HG03457 (cell line): ENCODE data around the gene LGALS12.

ENCODE experiments used
- ATAC-seq: cut with Tn5 transposase; IDR thresholded peaks from one replicate; pipeline ENCODE4 v1.9.1; 2021; ENCODE audit warnings: moderate number of reproducible peaks; ENCODE audit not compliant: unreplicated experiment

The LGALS12 gene

GRCh38 chr11:63505857-63506528 lies at the start of gene LGALS12:
Gene LGALS12, plus strand, starts transcription at chr11:63506084. Its CDS starts 375 bp downstream, at chr11:63506459.
- ATAC-seq, result no peak

- ATAC-seq, result no peak
These were observed 46.3 kb upstream of the LGALS12 start for GRCh38 chr11:63459586-63459985.

- no peak for ATAC-seq
These were observed 43.7 kb upstream of the LGALS12 start for GRCh38 chr11:63462137-63462536.

- no peak for ATAC-seq
These were observed 35.6 kb upstream of the LGALS12 start for GRCh38 chr11:63470311-63470710.

DNA sequence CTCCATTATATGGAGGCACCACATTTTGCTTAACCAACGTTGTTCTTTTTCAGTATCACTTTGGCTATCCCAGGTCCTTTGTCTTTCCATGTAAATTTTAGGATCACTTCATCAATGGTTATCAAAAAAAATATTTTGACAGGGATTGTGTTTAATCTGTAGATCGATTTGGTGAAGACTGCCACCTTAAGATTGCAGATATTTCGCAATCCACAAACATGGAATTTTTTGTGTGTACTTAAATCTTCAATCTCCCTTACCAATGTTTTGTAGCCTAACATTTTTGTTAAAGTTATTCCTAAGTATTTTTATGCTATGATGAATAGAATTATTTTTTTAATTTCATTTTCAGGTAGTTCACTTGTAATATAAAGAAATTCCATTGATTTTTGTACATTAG lies 33.5 kb upstream of the LGALS12 start:
- ATAC-seq, result no peak

DNA sequence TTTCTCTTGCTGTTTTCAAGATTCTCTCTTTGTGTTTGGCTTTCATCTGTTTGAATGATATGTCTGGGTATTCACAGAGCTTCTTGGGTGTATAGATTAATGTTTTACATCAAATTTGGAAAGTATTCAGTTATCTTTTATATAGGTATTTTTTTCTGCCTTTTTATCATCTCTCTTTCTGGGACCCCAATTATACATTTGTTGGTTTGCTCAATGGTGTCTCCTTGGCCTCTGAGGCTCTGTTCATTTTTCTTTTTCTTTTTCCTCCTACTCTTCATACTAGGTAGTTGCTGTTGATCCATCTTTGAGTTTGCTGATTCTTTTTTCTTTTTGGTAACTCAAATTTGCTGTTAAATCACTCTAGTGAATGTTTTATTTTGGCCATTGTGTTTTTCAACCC lies 29.3 kb upstream of the LGALS12 start:
- ATAC-seq, result no peak

DNA sequence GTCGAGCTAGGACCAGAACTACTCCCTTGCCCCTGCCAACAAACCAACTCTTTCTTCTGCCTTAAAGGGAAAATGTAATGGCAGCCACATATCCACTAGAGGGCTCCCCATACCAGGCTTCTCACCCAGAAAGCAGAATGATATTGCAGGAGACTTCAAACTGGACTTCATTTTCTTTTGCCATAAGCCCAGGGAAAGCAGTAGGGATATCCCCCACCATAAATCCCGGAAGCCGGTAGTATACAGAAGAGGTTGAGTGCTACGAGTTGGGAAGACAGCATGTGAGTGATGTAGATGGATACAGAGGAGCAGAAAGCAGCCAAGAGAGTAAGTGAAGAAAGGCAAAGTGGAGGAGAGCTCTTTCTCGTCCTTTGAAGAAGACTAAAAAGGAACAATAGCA lies 27.0 kb upstream of the LGALS12 start:
- no peak for ATAC-seq

DNA sequence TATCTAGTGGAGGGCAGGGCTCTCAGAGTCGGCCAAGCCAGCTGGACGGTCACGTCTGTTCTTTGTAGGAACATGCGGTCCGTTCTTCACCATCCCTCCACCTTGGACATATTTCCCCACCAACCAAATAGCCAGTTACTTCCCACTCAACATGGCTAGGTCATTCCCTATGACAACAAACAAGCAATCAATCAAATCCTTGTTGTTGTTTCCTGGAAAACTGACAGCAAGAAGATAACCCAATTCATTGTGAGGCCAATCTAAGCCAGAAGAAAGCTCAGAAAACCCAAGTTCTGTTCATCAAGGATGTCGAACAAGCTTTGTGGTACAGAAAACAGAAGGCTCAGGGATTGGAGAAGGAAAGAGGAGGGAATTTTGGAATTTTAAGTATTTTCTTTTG lies 25.8 kb upstream of the LGALS12 start:
- no peak for ATAC-seq

- no peak for ATAC-seq
These were observed 20.1 kb upstream of the LGALS12 start for GRCh38 chr11:63485777-63486176.

DNA sequence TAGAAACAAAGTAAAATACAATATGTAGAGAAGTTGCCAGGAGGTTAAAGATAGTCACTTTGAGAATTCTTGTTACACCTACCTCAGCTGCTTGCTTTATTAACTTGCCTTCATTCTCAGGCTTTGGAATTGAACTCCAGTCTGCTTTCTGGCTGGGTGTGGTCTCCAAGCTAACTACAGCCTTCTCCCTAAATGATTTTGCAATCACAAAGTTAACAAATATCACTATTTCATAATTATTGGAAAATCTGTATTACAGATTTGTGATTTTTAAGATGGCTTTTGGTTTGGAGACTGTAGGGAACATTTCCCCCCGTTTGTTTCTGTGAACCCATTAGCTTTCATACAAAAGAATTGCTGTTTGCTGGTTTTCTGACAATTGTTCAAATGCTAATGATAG lies 17.1 kb upstream of the LGALS12 start:
- no peak for ATAC-seq

DNA sequence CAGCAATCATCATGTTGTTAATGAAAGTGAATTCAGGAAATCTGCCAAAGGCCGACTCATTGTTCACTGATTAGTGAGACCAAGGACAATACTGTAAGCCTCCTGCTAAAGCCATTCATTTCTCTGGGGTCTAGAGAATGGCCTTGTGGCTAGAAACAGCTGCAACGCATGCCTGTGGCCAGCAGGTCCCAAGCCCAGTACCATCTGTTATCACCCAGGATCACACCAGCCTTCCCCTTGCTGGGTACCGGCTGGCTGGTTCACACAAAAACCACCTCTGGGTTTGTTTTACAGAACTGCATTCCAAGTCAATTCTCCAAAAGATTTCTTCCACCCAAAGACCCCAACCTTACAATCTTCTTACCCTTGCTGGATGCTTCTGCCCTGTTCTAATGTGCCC lies 16.0 kb upstream of the LGALS12 start:
- ATAC-seq, result no peak

- no peak for ATAC-seq
These were observed 15.2 kb upstream of the LGALS12 start, which contains the start of gene PLAAT5 for GRCh38 chr11:63490551-63491239. Gene PLAAT5, minus strand, starts transcription at chr11:63491167. Its CDS starts 133 bp downstream, at chr11:63491034.

DNA sequence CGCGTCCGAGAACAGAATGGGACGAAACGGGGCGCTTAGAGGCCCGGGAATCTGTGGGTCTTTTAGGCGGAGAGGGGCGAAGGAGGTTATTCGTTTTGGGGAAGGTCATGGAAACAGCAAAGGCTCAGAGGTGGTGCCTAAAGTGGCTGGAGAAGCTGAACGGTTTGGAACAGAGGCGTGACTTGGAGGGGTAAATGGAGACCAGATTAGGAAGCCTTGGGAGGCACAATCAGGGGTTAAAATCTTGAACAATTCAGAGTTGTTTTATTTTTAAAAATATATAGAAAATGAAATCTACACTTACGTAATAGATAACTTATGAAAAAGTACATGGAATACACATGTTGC lies 14.7 kb upstream of the LGALS12 start:
- ATAC-seq, result no peak

DNA sequence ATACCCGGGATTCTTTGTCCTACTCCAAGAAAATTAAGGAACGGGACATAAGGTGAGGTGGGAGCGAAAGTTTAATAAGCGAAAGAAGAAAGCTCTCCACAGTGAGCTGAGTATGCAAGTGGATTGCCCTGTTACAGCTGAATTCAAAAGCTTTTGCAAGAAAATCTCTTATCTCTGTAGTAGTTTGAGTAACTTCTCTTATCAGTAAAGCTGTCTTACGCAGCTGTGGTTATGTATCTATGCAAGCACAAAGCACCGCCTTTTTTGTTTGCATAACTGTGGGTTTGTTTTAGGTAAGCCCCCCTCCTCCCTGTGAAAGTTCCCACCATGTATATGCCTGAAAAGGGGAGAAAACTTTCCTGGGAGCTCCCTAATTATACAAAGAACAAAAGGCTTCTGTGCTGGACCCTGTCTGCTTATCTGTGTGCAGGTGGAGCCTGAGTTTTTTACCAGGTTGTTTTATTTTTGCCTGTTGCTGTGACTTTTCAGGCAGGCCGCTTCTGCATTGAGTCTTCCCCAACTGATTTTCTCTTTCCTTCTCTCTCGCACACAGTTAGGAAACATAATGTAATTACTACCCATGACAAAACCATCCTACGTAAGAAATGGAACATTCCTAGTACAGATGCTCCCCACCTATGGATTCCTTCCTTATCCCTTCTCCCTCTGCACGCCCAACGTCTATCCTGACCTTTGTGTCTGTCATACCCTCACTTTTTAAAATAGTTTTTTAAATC lies 14.1 kb upstream of the LGALS12 start:
- ATAC-seq, result no peak

DNA sequence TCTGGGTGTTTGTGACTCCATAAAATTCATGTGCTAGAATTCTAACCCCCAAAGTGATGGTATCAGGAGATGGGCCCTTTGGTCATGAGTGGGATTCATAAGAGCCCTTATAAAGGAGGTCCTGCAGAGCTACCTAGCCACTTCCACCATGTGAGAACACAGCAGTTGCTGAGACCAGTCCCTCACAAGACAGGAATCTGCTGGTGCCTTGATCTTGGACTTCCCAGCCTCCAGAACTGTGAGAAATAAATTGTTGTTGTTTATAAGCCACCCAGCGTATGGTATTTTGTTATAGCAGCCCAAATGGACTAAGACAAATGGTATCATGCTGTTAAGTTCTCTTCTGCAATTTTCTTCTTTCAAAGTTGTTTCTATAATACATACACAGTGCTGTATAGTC lies 13.4 kb upstream of the LGALS12 start:
- ATAC-seq, result no peak

- ATAC-seq, result no peak
These were observed 12.8 kb upstream of the LGALS12 start for GRCh38 chr11:63493127-63493526.

DNA sequence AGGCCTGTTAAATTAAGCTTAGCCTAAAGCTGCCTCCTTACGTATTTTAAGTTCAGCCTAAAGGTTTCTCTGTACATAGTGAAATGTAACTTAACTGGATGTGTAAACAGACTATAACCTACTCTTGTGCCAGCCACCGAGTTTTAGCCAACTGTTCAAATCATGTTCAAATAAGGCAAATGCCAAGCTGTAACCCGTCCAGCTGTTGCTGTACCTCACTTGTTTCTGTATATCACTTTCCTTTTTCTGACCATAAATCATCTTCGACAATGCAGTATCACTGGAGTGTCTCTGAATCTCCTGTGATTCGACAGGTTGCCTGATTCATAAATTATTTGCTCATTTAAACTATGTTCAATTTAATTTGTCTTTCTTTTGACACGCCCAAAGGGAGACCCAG lies 10.9 kb upstream of the LGALS12 start:
- no peak for ATAC-seq

GRCh38 chr11:63499874-63500273 lies 6.0 kb upstream of the LGALS12 start:
- no peak for ATAC-seq

DNA sequence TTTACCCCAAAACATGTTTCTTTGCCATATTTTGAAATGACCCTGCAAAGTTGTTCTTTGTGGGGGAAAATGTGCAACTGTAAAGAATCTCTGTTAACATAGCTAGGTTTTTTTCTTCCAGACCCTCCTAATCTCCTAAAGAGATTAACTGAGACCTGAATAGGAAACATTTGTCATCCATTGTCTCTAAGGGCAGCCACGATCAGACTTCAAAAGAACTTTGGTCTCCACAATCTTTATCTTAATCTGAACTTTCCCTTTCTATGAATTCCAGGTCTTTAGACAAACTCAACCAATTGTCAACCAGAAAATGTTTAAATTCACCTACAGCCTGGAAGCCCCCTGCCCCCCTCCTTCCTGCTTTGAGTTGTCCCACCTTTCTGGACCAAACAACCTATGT lies 4.6 kb upstream of the LGALS12 start:
- ATAC-seq, result no peak

GRCh38 chr11:63502252-63502820 lies 3.5 kb upstream of the LGALS12 start:
- ATAC-seq, result no peak

- ATAC-seq, result no peak
These were observed 2.4 kb upstream of the LGALS12 start for GRCh38 chr11:63503492-63503891.

DNA sequence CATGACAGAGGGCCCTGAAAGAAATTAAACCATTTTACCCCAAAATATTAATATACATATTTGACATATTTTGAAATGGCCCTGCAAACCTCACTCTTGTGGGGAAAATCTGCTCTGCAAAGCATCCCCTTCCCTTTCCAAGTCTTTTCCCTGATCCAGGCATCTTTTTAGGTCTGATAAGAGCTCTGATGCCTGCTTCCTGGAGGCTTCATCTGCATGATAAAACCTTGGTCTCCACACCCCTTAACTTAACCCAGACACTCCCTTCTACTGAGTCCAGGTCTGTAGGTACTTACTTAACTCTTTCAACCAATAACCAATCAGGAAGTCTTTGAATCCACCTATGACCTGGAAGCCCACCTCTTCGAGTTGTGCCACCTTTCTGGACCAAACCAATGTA lies 1.8 kb upstream of the LGALS12 start:
- ATAC-seq, result no peak
